OCI-LY7 (cell line): Measurements from ENCODE around the gene DNAJC11.

ENCODE experiments used
- EZH2phosphoT487 ChIP-seq: fragments of 200-600 bp; sonication (generic); IDR thresholded peaks from 2 replicates; pipeline ENCODE4 v1.6.1; 2018; ENCODE audit warnings: low read depth, borderline replicate concordance, mild to moderate bottlenecking, mixed run types, antibody characterized with exemption, low read length, moderate library complexity, mixed read lengths
- TF ChIP-seq, protein P1 (sequence below): fragments of 200-600 bp; sonication (generic); conservative IDR thresholded peaks from 2 replicates; pipeline ENCODE4 v1.5.1; 2014; ENCODE audit warnings: mild to moderate bottlenecking, antibody characterized with exemption, low read length, moderate library complexity, mixed read lengths

DNA sequence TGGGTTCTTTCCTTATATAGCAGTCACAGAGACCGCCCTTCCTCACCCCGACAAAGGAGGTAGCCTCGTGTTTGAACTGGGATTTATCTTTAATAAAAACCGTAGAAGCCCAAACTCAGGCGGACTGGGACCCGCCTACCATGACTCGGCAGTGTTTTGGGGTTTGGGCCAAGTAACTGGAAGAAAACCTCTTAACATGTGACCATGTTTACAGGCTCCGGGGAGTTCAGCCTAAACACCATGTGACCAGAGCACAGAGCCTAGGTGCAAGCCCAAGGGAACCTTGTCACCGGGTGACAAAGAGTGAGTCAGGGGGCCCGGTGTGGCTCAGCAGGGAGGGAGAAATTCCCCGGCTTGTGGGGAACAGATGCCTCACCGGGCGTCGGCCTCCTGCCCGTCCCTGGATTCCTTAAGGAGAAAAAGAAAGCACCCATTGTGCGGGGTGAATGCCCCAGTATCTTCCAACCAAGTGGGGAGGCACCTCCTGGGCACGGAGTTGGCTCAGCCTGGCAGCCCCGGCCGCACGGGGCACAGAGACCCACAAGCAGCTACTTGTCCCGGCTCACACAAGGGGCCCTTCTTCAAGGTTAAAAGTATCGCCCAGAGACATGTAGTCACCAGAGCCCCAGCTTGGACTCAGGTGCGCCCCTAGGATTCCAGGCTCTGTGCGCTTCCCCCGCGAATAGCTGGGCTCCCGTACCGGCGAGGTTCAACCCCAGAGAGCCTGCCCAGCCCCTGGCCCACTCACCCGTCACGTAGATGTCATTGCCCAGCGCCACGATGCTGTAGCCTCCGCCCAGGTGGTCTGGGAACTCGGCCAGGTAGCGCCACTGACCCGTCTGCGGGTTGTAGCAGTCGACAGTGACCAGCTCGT, 100.3 kb downstream of the DNAJC11 start:
- TF ChIP-seq, protein P1, sequence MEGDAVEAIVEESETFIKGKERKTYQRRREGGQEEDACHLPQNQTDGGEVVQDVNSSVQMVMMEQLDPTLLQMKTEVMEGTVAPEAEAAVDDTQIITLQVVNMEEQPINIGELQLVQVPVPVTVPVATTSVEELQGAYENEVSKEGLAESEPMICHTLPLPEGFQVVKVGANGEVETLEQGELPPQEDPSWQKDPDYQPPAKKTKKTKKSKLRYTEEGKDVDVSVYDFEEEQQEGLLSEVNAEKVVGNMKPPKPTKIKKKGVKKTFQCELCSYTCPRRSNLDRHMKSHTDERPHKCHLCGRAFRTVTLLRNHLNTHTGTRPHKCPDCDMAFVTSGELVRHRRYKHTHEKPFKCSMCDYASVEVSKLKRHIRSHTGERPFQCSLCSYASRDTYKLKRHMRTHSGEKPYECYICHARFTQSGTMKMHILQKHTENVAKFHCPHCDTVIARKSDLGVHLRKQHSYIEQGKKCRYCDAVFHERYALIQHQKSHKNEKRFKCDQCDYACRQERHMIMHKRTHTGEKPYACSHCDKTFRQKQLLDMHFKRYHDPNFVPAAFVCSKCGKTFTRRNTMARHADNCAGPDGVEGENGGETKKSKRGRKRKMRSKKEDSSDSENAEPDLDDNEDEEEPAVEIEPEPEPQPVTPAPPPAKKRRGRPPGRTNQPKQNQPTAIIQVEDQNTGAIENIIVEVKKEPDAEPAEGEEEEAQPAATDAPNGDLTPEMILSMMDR: peak; percentile 43; the same call in 1 of the 2 replicates
- TF ChIP-seq EZH2phosphoT487: no peak
